ENCODE measurements around the gene GLE1. TPM values are rescaled to one million over a fixed set of nuclear protein-coding genes. Genes with fewer than 3 reads are reported as not detected.
"Not testable (repeated sequence)": the region's sequence is repeated elsewhere in the genome, so short reads cannot be mapped to it uniquely, and the experiment has no call there.

GLE1 gene
- total and polyA plus RNA-seq, 2 donors (not counting 1 experiment from before 2014, with no cell fraction given): 11.8 to 30.3 TPM

DNA sequence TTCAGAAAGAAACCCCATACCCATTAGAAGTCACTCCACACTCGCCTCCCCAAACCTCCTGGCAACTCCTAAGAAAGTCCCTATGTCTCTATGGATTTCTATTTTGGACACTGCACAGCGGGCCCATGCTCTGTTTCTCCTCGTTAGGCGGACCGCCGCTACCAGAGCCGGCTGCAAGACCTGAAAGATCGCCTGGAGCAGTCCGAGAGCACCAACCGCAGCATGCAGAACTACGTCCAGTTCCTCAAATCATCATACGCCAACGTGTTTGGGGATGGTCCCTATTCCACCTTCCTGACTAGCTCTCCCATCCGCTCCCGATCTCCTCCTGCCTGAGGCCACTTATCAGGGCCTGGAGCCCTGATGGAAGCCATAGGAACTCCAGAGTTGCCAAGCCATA lies 4.6 kb upstream of the GLE1 start:
- H3K9me3 ChIP-seq (ENCODE audit: control extremely low read depth in 1 of 3, control insufficient read depth in 2 of 3, insufficient read depth in 1 of 3, low read length in 2 of 3): no peaks in the 10 kb centered on the region
- no peaks in the 10 kb centered on the region for H3K9me3 Mint-ChIP-seq (ENCODE audit: insufficient read depth)
- no peaks in the 10 kb centered on the region for H3K27me3 ChIP-seq (replicated peaks in 1 of 4; ENCODE audit: control extremely low read depth in 1 of 4, control insufficient read depth in 3 of 4, insufficient read depth in 4 of 4, low read length in 3 of 4)
- no peak overlapping the region for H3K4me3 ChIP-seq (ENCODE audit: control extremely low read depth in 1 of 5, extremely low read depth in 1 of 5, insufficient read depth in 1 of 5, low read depth in 2 of 5, low read length in 4 of 5)
- 98% methylated on average over 15 of the region's 15 CpGs for WGBS (ENCODE audit: insufficient coverage)
- no peak overlapping the region for H3K9ac ChIP-seq (ENCODE audit: low read length)
- peaks cover 0 to 26% of the 10 kb centered on the region in 2 experiments for H3K36me3 ChIP-seq (replicated peaks in 1 of 2; ENCODE audit: control extremely low read depth in 1 of 2, control insufficient read depth in 1 of 2, extremely low read depth in 1 of 2, insufficient read depth in 2 of 2, low read length in 1 of 2)
- H3K4me3 Mint-ChIP-seq: no peak overlapping the region
- H3K27ac ChIP-seq (ENCODE audit: low read length in 2 of 2): no peak overlapping the region
- TF ChIP-seq EZH2 (IDR thresholded peaks at IDR 0.05; ENCODE audit: borderline replicate concordance, insufficient read depth, low read depth, low read length, poor library complexity, severe bottlenecking): no peak
- TF ChIP-seq, protein P1, sequence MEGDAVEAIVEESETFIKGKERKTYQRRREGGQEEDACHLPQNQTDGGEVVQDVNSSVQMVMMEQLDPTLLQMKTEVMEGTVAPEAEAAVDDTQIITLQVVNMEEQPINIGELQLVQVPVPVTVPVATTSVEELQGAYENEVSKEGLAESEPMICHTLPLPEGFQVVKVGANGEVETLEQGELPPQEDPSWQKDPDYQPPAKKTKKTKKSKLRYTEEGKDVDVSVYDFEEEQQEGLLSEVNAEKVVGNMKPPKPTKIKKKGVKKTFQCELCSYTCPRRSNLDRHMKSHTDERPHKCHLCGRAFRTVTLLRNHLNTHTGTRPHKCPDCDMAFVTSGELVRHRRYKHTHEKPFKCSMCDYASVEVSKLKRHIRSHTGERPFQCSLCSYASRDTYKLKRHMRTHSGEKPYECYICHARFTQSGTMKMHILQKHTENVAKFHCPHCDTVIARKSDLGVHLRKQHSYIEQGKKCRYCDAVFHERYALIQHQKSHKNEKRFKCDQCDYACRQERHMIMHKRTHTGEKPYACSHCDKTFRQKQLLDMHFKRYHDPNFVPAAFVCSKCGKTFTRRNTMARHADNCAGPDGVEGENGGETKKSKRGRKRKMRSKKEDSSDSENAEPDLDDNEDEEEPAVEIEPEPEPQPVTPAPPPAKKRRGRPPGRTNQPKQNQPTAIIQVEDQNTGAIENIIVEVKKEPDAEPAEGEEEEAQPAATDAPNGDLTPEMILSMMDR (IDR thresholded peaks at IDR 0.05): no peak
- intact Hi-C loops (cut with micrococcal nuclease): no loop called here
- H3K27me3 Mint-ChIP-seq: no peaks in the 10 kb centered on the region
- H3K4me1 ChIP-seq (ENCODE audit: control insufficient read depth in 2 of 2, insufficient read depth in 2 of 2, low read length in 2 of 2): peaks cover 5 to 7% of the 10 kb centered on the region in 2 donors
- DNase-seq (no peak), ATAC-seq (ENCODE audit: low read depth) (no peak)
- no peak overlapping the region for H3K27ac Mint-ChIP-seq
- ChIA-PET POLR2A (interaction anchor here (0.5 kb wide), 1 partner anchor 158 kb away, joined by 6 read pairs; no protein-coding TSS in a partner anchor), CTCF (interaction anchor here (2.1 kb wide), 1 partner anchor 80 kb away, joined by 7 read pairs; no protein-coding TSS in a partner anchor)
- H3K79me2 ChIP-seq (ENCODE audit: control insufficient read depth, insufficient read depth, low read length): no peaks in the 10 kb centered on the region
- no peak overlapping the region for H3K4me2 ChIP-seq (replicated peaks; ENCODE audit: low read depth, low read length, poor library complexity, severe bottlenecking)
- H3K4me1 Mint-ChIP-seq: peaks cover 7% of the 10 kb centered on the region
- H4K20me1 ChIP-seq (ENCODE audit: control insufficient read depth, insufficient read depth, low read length, poor library complexity, severe bottlenecking): no peaks in the 10 kb centered on the region
- no peak overlapping the region for H2AFZ ChIP-seq (ENCODE audit: insufficient read depth, low read depth, low read length, poor library complexity, severe bottlenecking)

DNA sequence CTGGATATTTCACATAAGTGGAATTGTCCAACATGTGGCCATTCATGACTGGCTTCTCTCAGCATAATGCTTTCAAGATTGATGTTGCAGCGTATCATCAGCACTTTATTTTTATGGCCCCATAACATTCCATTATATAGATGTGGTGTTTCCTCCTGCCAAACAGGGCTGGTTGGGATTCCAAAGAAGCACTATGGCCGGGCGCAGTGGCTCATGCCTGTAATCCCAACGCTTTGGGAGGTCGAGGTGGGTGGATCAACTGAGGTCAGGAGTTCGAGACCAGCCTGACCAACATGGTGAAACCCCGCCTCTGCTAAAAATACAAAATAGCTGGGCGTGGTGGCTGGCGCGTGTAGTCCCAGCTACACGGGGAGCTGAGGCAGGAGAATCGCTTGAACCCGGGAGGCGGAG lies 1.1 kb upstream of the GLE1 start:
- 88% methylated on average over 13 of the region's 14 CpGs for WGBS (ENCODE audit: insufficient coverage)
- H3K27me3 Mint-ChIP-seq; H4K20me1 ChIP-seq (ENCODE audit: control insufficient read depth, insufficient read depth, low read length, poor library complexity, severe bottlenecking); H3K9me3 Mint-ChIP-seq (ENCODE audit: insufficient read depth); H3K4me2 ChIP-seq (replicated peaks; ENCODE audit: low read depth, low read length, poor library complexity, severe bottlenecking); H3K4me3 ChIP-seq (ENCODE audit: control extremely low read depth in 1 of 5, extremely low read depth in 1 of 5, insufficient read depth in 1 of 5, low read depth in 2 of 5, low read length in 4 of 5); H3K27ac ChIP-seq (ENCODE audit: low read length in 2 of 2); H2AFZ ChIP-seq (ENCODE audit: insufficient read depth, low read depth, low read length, poor library complexity, severe bottlenecking); CTCF ChIA-PET; H3K9ac ChIP-seq (ENCODE audit: low read length); POLR2A ChIA-PET; ATAC-seq (ENCODE audit: low read depth); H3K27me3 ChIP-seq (replicated peaks in 1 of 4; ENCODE audit: control extremely low read depth in 1 of 4, control insufficient read depth in 3 of 4, insufficient read depth in 4 of 4, low read length in 3 of 4); intact Hi-C loops (cut with micrococcal nuclease); H3K9me3 ChIP-seq (ENCODE audit: control extremely low read depth in 1 of 3, control insufficient read depth in 2 of 3, insufficient read depth in 1 of 3, low read length in 2 of 3); DNase-seq: not testable (repeated sequence)
- Histone ChIP-seq H3K79me2 (ENCODE audit: control insufficient read depth, insufficient read depth, low read length) (peaks cover 27% of the 10 kb centered on the region), H3K36me3 (replicated peaks in 1 of 2; ENCODE audit: control extremely low read depth in 1 of 2, control insufficient read depth in 1 of 2, extremely low read depth in 1 of 2, insufficient read depth in 2 of 2, low read length in 1 of 2) (peaks cover 0 to 14% of the 10 kb centered on the region in 2 experiments), H3K4me1 (ENCODE audit: control insufficient read depth in 2 of 2, insufficient read depth in 2 of 2, low read length in 2 of 2) (peaks cover 8 to 13% of the 10 kb centered on the region in 2 donors)
- H3K27ac Mint-ChIP-seq: peak overlapping the region; percentile 32
- peak overlapping the region; percentile 100 for H3K4me3 Mint-ChIP-seq
- peaks cover 17% of the 10 kb centered on the region for H3K4me1 Mint-ChIP-seq

Data from B cell (primary cell).